Measurements from ENCODE around the gene LMTK3.
A peak's percentile ranks its signal among the peaks of the same experiment; 100 is the strongest.

The LMTK3 gene

GRCh38 chr19:48511800-48512503 is at the start of gene LMTK3:
Gene LMTK3, minus strand, starts transcription at chr19:48511835. Its CDS starts 259 bp downstream, at chr19:48511576.
- H3K9me3 ChIP-seq (ENCODE audit: control insufficient read depth in 5 of 5, low read length in 5 of 5) = no peaks in the 10 kb centered on the region
- H3K4me3 ChIP-seq (ENCODE audit: low read depth in 1 of 5, low read length in 5 of 5) = no peak within 1 kb of the TSS
- H3K36me3 ChIP-seq (ENCODE audit: control insufficient read depth in 5 of 5, insufficient read depth in 5 of 5, low read length in 5 of 5) = no peaks in the 10 kb centered on the region
- H3K27me3 ChIP-seq (ENCODE audit: control insufficient read depth in 5 of 5, insufficient read depth in 4 of 5, low read length in 5 of 5) = peaks cover 8 to 36% (median 25%) of the 10 kb centered on the region in 5 donors
- H3K4me1 ChIP-seq (ENCODE audit: control insufficient read depth in 5 of 5, insufficient read depth in 5 of 5, low read length in 5 of 5) = peaks cover 0 to 16% (median 12%) of the 10 kb centered on the region in 5 donors
- no peak within 1 kb of the TSS for H3K9ac ChIP-seq (ENCODE audit: low read length in 5 of 5)
- no peak within 1 kb of the TSS for H3K27ac ChIP-seq (ENCODE audit: low read depth, low read length)

DNA sequence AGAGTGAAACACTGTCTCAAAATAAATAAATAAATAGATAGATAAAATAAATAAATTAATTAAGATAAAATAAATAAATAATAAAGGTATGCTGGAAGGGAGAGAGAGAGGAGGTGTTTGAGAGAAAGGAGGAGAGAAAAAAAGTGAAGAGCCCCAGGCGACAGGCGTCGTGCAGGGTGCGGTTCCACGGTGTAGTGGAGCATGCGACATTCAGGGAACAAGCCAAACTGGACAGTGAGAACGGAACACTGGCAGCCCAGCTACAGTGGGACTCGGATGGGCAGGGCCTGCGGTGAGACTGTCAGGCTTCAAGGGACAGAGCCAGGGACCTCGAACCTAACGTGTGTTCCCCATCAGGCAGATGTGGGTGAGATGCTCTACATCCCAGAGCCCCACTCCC is 49.8 kb upstream of the LMTK3 start:
- Histone ChIP-seq H3K9me3 (ENCODE audit: control insufficient read depth in 5 of 5, low read length in 5 of 5) (no peaks in the 10 kb centered on the region), H3K9ac (ENCODE audit: low read length in 5 of 5) (no peak overlapping the region), H3K4me1 (ENCODE audit: control insufficient read depth in 5 of 5, insufficient read depth in 5 of 5, low read length in 5 of 5) (peaks cover 0 to 11% (median 5%) of the 10 kb centered on the region in 5 donors), H3K27ac (ENCODE audit: low read depth, low read length) (no peak overlapping the region), H3K27me3 (ENCODE audit: control insufficient read depth in 5 of 5, insufficient read depth in 4 of 5, low read length in 5 of 5) (peaks cover 0 to 2% (median 0%) of the 10 kb centered on the region in 5 donors), H3K36me3 (ENCODE audit: control insufficient read depth in 5 of 5, insufficient read depth in 5 of 5, low read length in 5 of 5) (no peaks in the 10 kb centered on the region), H3K4me3 (ENCODE audit: low read depth in 1 of 5, low read length in 5 of 5) (no peak overlapping the region)

DNA sequence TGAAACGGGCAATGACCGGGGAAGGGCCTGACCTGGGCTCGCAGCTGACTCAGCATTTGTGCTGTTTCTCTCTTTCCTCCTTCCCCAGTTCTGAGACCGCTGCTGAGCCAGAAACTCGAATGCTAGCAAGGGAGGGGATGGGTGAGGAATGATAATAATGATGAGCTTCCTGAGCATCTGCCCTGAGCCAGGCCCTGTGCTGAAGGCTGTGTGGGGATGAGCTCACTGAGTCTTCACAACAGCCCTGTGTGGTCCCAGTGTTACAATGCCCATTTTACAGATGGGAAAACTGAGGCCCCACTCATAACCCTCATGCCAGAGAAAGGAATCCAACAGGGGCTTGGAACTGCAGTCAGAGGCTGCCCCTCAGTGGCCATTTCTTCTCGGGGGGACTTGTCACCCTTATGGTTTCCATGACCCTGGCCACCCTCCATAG is 48.5 kb upstream of the LMTK3 start:
- Histone ChIP-seq H3K9ac (ENCODE audit: low read length in 5 of 5) (no peak overlapping the region), H3K4me1 (ENCODE audit: control insufficient read depth in 5 of 5, insufficient read depth in 5 of 5, low read length in 5 of 5) (peaks cover 0 to 16% (median 9%) of the 10 kb centered on the region in 5 donors), H3K9me3 (ENCODE audit: control insufficient read depth in 5 of 5, low read length in 5 of 5) (no peaks in the 10 kb centered on the region), H3K27ac (ENCODE audit: low read depth, low read length) (no peak overlapping the region), H3K36me3 (ENCODE audit: control insufficient read depth in 5 of 5, insufficient read depth in 5 of 5, low read length in 5 of 5) (no peaks in the 10 kb centered on the region), H3K27me3 (ENCODE audit: control insufficient read depth in 5 of 5, insufficient read depth in 4 of 5, low read length in 5 of 5) (peaks cover 0 to 2% (median 0%) of the 10 kb centered on the region in 5 donors), H3K4me3 (ENCODE audit: low read depth in 1 of 5, low read length in 5 of 5) (no peak overlapping the region)

DNA sequence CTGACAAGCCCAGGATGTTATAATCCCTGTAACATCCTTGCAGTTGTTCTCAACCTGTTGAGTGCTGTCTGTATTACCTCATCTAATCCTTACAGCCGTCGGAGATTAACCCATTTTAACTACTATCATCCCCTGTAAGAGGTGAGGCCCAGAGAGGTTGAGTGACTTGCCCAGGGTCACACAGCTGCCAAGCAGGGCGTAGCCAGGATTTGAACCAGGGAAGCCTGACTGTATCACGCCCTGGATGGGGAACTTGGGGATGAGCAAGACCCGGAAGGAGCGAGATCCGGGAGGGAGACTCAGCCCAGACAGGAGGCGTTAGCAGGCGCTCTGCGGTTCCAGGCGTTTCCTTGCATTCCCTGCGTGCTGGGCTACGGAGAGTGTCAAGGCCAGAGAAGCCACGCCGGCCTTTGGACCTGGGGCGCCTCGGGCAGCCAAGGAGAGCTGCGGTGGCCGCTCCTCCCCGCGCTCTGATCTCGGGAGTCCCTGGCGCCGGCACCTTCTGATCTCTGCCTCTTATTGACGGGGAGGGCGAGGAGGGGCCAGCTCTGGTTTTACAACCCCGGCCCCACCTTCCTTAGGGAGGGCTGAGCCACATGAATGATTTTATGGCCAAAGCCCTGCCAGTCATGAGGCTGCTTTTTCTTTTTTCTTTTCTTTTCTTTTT is 46.5 kb upstream of the LMTK3 start:
- H3K4me3 ChIP-seq (ENCODE audit: low read depth in 1 of 5, low read length in 5 of 5) = peak overlapping the region in 2 of 5 donors; percentile 2 to 45
- H3K9me3 ChIP-seq (ENCODE audit: control insufficient read depth in 5 of 5, low read length in 5 of 5) = no peaks in the 10 kb centered on the region
- H3K27ac ChIP-seq (ENCODE audit: low read depth, low read length) = no peak overlapping the region
- peaks cover 0 to 2% (median 0%) of the 10 kb centered on the region in 5 donors for H3K27me3 ChIP-seq (ENCODE audit: control insufficient read depth in 5 of 5, insufficient read depth in 4 of 5, low read length in 5 of 5)
- peaks cover 0 to 19% (median 12%) of the 10 kb centered on the region in 5 donors for H3K4me1 ChIP-seq (ENCODE audit: control insufficient read depth in 5 of 5, insufficient read depth in 5 of 5, low read length in 5 of 5)
- H3K9ac ChIP-seq (ENCODE audit: low read length in 5 of 5) = no peak overlapping the region
- H3K36me3 ChIP-seq (ENCODE audit: control insufficient read depth in 5 of 5, insufficient read depth in 5 of 5, low read length in 5 of 5) = no peaks in the 10 kb centered on the region

GRCh38 chr19:48556825-48557224 is 45.2 kb upstream of the LMTK3 start:
- no peak overlapping the region for H3K4me3 ChIP-seq (ENCODE audit: low read depth in 1 of 5, low read length in 5 of 5)

GRCh38 chr19:48556163-48556562 is 44.5 kb upstream of the LMTK3 start:
- no peak overlapping the region for H3K9ac ChIP-seq (ENCODE audit: low read length in 5 of 5)
- no peak overlapping the region for H3K27ac ChIP-seq (ENCODE audit: low read depth, low read length)
- H3K9me3 ChIP-seq (ENCODE audit: control insufficient read depth in 5 of 5, low read length in 5 of 5) = no peaks in the 10 kb centered on the region
- H3K4me1 ChIP-seq (ENCODE audit: control insufficient read depth in 5 of 5, insufficient read depth in 5 of 5, low read length in 5 of 5) = peaks cover 0 to 19% (median 9%) of the 10 kb centered on the region in 5 donors
- H3K36me3 ChIP-seq (ENCODE audit: control insufficient read depth in 5 of 5, insufficient read depth in 5 of 5, low read length in 5 of 5) = no peaks in the 10 kb centered on the region
- H3K27me3 ChIP-seq (ENCODE audit: control insufficient read depth in 5 of 5, insufficient read depth in 4 of 5, low read length in 5 of 5) = peaks cover 0 to 8% (median 5%) of the 10 kb centered on the region in 5 donors
- no peak overlapping the region for H3K4me3 ChIP-seq (ENCODE audit: low read depth in 1 of 5, low read length in 5 of 5)

More at GRCh38 chr19:48556825-48557224, 45.2 kb upstream of the LMTK3 start:
- Histone ChIP-seq H3K36me3 (ENCODE audit: control insufficient read depth in 5 of 5, insufficient read depth in 5 of 5, low read length in 5 of 5) (no peaks in the 10 kb centered on the region), H3K9me3 (ENCODE audit: control insufficient read depth in 5 of 5, low read length in 5 of 5) (no peaks in the 10 kb centered on the region), H3K27ac (ENCODE audit: low read depth, low read length) (no peak overlapping the region), H3K27me3 (ENCODE audit: control insufficient read depth in 5 of 5, insufficient read depth in 4 of 5, low read length in 5 of 5) (peaks cover 0 to 5% (median 2%) of the 10 kb centered on the region in 5 donors), H3K9ac (ENCODE audit: low read length in 5 of 5) (no peak overlapping the region), H3K4me1 (ENCODE audit: control insufficient read depth in 5 of 5, insufficient read depth in 5 of 5, low read length in 5 of 5) (peaks cover 0 to 19% (median 9%) of the 10 kb centered on the region in 5 donors)

DNA sequence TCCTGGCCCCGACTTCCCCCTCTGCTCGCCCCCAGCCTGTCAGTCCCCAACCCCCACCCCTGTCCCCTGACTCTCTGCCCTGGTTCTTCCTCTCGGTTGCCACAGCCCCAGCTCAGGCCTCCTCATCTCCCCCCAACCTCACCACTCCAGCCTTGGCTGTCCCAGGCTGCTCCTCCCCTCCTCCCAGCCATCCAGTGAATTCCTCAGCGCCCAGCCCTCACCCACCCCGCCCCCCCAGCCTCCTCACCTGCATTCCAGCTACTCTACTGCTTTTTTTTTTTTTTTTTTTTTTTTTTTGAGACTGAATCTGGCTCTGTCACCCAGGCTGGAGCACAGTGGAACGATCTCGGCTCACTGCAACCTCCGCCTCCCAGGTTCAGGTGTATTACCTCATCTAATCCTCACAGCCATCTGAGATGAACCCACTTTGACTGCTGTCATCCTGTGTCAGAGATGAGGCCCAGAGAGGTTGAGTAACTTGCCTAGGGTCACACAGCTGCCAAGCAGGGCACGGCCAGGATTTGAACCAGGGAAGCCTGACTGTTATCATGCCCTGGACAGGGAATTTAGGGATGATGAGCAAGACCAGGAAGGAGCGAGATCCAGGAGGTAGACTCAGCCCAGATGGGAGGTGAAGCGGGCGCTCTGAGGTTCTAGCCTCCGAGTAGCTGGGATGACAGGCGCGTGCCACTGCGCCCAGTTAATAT is 42.9 kb upstream of the LMTK3 start:
- Histone ChIP-seq H3K9me3 (ENCODE audit: control insufficient read depth in 5 of 5, low read length in 5 of 5) (no peaks in the 10 kb centered on the region), H3K27ac (ENCODE audit: low read depth, low read length) (no peak overlapping the region), H3K27me3 (ENCODE audit: control insufficient read depth in 5 of 5, insufficient read depth in 4 of 5, low read length in 5 of 5) (peaks cover 0 to 9% (median 5%) of the 10 kb centered on the region in 5 donors), H3K9ac (ENCODE audit: low read length in 5 of 5) (no peak overlapping the region), H3K4me1 (ENCODE audit: control insufficient read depth in 5 of 5, insufficient read depth in 5 of 5, low read length in 5 of 5) (peaks cover 0 to 19% (median 9%) of the 10 kb centered on the region in 5 donors), H3K36me3 (ENCODE audit: control insufficient read depth in 5 of 5, insufficient read depth in 5 of 5, low read length in 5 of 5) (no peaks in the 10 kb centered on the region), H3K4me3 (ENCODE audit: low read depth in 1 of 5, low read length in 5 of 5) (no peak overlapping the region)

- no peaks in the 10 kb centered on the region for H3K36me3 ChIP-seq (ENCODE audit: control insufficient read depth in 5 of 5, insufficient read depth in 5 of 5, low read length in 5 of 5)
- peaks cover 0 to 19% (median 9%) of the 10 kb centered on the region in 5 donors for H3K4me1 ChIP-seq (ENCODE audit: control insufficient read depth in 5 of 5, insufficient read depth in 5 of 5, low read length in 5 of 5)
- no peak overlapping the region for H3K27ac ChIP-seq (ENCODE audit: low read depth, low read length)
- no peaks in the 10 kb centered on the region for H3K9me3 ChIP-seq (ENCODE audit: control insufficient read depth in 5 of 5, low read length in 5 of 5)
- no peak overlapping the region for H3K4me3 ChIP-seq (ENCODE audit: low read depth in 1 of 5, low read length in 5 of 5)
- no peak overlapping the region for H3K9ac ChIP-seq (ENCODE audit: low read length in 5 of 5)
- peaks cover 0 to 11% (median 5%) of the 10 kb centered on the region in 5 donors for H3K27me3 ChIP-seq (ENCODE audit: control insufficient read depth in 5 of 5, insufficient read depth in 4 of 5, low read length in 5 of 5)
Measured at GRCh38 chr19:48553676-48554384, 42.2 kb upstream of the LMTK3 start.

DNA sequence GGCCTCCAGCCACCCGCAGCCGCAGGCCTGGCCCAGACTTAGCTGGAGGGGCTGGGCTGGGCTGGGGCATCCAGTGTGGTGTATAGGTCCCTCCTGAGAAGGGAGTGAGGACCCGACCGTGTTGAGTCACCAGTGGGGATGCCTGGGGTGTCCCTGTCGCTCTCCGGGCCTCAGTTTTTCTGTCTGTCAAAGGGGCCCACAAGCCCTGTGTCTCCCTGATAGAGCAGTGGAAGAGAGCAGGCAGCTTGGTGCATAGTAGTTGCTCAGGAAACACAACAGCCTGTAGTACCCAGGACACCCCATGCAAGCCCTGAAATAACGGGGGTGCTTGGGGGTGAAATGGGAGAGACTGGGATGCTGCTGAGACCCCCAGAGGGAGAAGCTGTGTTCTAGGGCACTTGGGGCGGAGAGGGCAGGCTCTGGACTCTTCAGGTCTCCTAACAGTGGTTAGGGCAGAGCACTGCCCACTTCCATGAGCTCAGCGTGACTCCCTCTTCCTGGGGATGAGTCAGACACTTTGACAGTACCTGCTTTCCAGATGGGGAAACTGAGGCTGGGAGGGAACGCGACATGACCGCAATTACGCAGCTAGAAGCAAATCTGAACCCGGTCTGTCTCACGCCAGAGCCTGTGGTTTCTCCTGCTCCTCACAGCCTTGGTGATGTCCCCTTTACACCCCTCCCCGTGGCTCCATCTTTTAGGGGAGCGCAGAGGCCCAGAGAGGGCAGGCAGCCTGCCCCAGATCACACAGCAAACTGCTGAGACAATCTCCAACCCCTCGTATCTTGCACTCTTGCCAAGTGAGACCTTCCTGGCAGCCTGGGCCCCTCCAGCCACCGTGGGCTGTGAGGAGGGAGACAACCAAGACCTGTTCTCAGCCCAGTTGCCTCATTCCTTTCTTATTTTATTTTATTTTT is 41.0 kb upstream of the LMTK3 start:
- Histone ChIP-seq H3K27ac (ENCODE audit: low read depth, low read length) (no peak overlapping the region), H3K27me3 (ENCODE audit: control insufficient read depth in 5 of 5, insufficient read depth in 4 of 5, low read length in 5 of 5) (peaks cover 0 to 11% (median 6%) of the 10 kb centered on the region in 5 donors), H3K9ac (ENCODE audit: low read length in 5 of 5) (no peak overlapping the region), H3K4me1 (ENCODE audit: control insufficient read depth in 5 of 5, insufficient read depth in 5 of 5, low read length in 5 of 5) (peaks cover 0 to 14% (median 5%) of the 10 kb centered on the region in 5 donors), H3K9me3 (ENCODE audit: control insufficient read depth in 5 of 5, low read length in 5 of 5) (no peaks in the 10 kb centered on the region), H3K4me3 (ENCODE audit: low read depth in 1 of 5, low read length in 5 of 5) (no peak overlapping the region), H3K36me3 (ENCODE audit: control insufficient read depth in 5 of 5, insufficient read depth in 5 of 5, low read length in 5 of 5) (no peaks in the 10 kb centered on the region)

All from subcutaneous abdominal adipose tissue (tissue), 5 donors.